NB4 (cell line): ENCODE measurements around the gene LRRC31.

Source experiments
- DNase-seq: peaks from one replicate; pipeline ENCODE4 v3.0.0; 2010; ENCODE audit warnings: low read depth
- H3K4me3 ChIP-seq: one replicate; pipeline ENCODE4 v1.5.1; 2011; ENCODE audit warnings: mild to moderate bottlenecking, low read depth, low read length, moderate library complexity
- CTCF ChIP-seq: IDR thresholded peaks from one replicate; pipeline ENCODE4 v1.5.1; 2012; ENCODE audit warnings: low read depth, low read length
- MAX ChIP-seq: IDR thresholded peaks from 2 replicates; pipeline ENCODE4 v1.6.1; 2011; ENCODE audit warnings: low read depth, low read length
- MYC ChIP-seq: IDR thresholded peaks from 2 replicates; pipeline ENCODE4 v1.6.1; 2011; ENCODE audit warnings: low read depth, low read length
- POLR2A ChIP-seq: IDR thresholded peaks from 2 replicates; pipeline ENCODE4 v1.6.1; 2011; ENCODE audit warnings: mild to moderate bottlenecking; ENCODE audit not compliant: insufficient read length; ENCODE audit errors: extremely low read depth

LRRC31 gene

GRCh38 chr3:169871129-169871886 is 1.6 kb upstream of the LRRC31 start:
- TF ChIP-seq POLR2A, result no peak
- TF ChIP-seq MYC, result no peak
- TF ChIP-seq MAX, result no peak
- TF ChIP-seq CTCF, result no peak
- DNase-seq, result peak; percentile 14
- H3K4me3 ChIP-seq, result no peak overlapping the region

GRCh38 chr3:169868369-169868768 is 1.4 kb downstream of the LRRC31 start:
- H3K4me3 ChIP-seq, result no peak overlapping the region
- no peak for DNase-seq
- TF ChIP-seq MYC (no peak), MAX (no peak), CTCF (no peak), POLR2A (no peak)

- H3K4me3 ChIP-seq, result no peak overlapping the region
- DNase-seq, result no peak
- no peak for TF ChIP-seq MAX
- TF ChIP-seq MYC, result no peak
- no peak for TF ChIP-seq CTCF
- TF ChIP-seq POLR2A, result no peak
These were observed 2.0 kb downstream of the LRRC31 start for GRCh38 chr3:169867584-169868210.

GRCh38 chr3:169865176-169865767 is 4.5 kb downstream of the LRRC31 start:
- peak; percentile 62 for DNase-seq
- TF ChIP-seq MYC, result no peak
- no peak for TF ChIP-seq POLR2A
- no peak for TF ChIP-seq MAX
- no peak for TF ChIP-seq CTCF
- H3K4me3 ChIP-seq, result no peak overlapping the region

- TF ChIP-seq CTCF (no peak), MAX (no peak), POLR2A (no peak), MYC (no peak)
These were observed 5.5 kb downstream of the LRRC31 start for GRCh38 chr3:169864270-169864669.

More at GRCh38 chr3:169864270-169864669, 5.5 kb downstream of the LRRC31 start:
- no peak overlapping the region for H3K4me3 ChIP-seq
- no peak for DNase-seq
